ENCODE data around the gene S100A14.

- TF ChIP-seq POLR2A (IDR thresholded peaks at IDR 0.05) (no peak), CTCF (IDR thresholded peaks at IDR 0.05) (no peak)
Measured at GRCh38 chr1:153661111-153661708, 45.1 kb upstream of the S100A14 start.
